HepG2 (cell line): Measurements from ENCODE around the gene ADAM22.

ENCODE experiments used
- AGO1 ChIP-seq: fragments of 200-400 bp; formaldehyde crosslinking; IDR thresholded peaks from 2 replicates; pipeline ENCODE4 v1.6.1; 2017; ENCODE audit warnings: mild to moderate bottlenecking, low read depth, low read length, moderate library complexity; ENCODE audit not compliant: poor library complexity, severe bottlenecking
- CTCF ChIP-seq: sonication (generic); formaldehyde crosslinking; IDR thresholded peaks from 2 replicates; pipeline ENCODE4 v1.5.0; 2020; ENCODE audit warnings: mild to moderate bottlenecking, missing genetic modification reagents, moderate library complexity
- EP300 ChIP-seq, 3 experiments: sonication (generic) in 1 of 3; formaldehyde crosslinking in 1 of 3; IDR thresholded peaks; 2 replicates each; pipeline versions ENCODE4 v1.5.1 to v1.6.1; 2011 to 2020; ENCODE audit warnings: low read depth in 2 of 3, low read length in 2 of 3, borderline replicate concordance in 1 of 3, improper control_type of control experiment in 1 of 3, mild to moderate bottlenecking in 1 of 3, missing genetic modification reagents in 1 of 3, moderate library complexity in 1 of 3
- FOXM1 ChIP-seq: sonication (generic); formaldehyde crosslinking; IDR thresholded peaks from 2 replicates; pipeline ENCODE4 v1.5.0; 2020; ENCODE audit warnings: missing genetic modification reagents
- HDAC2 ChIP-seq: sonication (generic); formaldehyde crosslinking; IDR thresholded peaks from 2 replicates; pipeline ENCODE4 v1.4.0; 2020; ENCODE audit warnings: missing genetic modification reagents
- HMGXB4 ChIP-seq, 2 experiments: sonication (generic) in 1 of 2; formaldehyde crosslinking in 1 of 2; IDR thresholded peaks; 2 replicates each; pipeline versions ENCODE4 v1.4.0 to v1.6.1; 2018 to 2020; ENCODE audit warnings: missing genetic modification reagents in 2 of 2, borderline replicate concordance in 1 of 2, low read depth in 1 of 2, mild to moderate bottlenecking in 1 of 2, missing biosample characterization in 1 of 2
- IKZF4 ChIP-seq: sonication (generic); formaldehyde crosslinking; IDR thresholded peaks from 2 replicates; pipeline ENCODE4 v1.5.1; 2020; ENCODE audit warnings: borderline replicate concordance, mild to moderate bottlenecking, low read depth, missing genetic modification reagents; ENCODE audit errors: not compliant biosample characterization
- POLR2A ChIP-seq, 2 experiments: IDR thresholded peaks; 2 replicates each; pipeline ENCODE4 v1.6.1; 2011; ENCODE audit warnings: low read depth in 2 of 2, low read length in 2 of 2, mild to moderate bottlenecking in 1 of 2, moderate library complexity in 1 of 2; ENCODE audit not compliant: insufficient read depth in 1 of 2
- RAD21 ChIP-seq: fragments of 450-650 bp; formaldehyde crosslinking; IDR thresholded peaks from 2 replicates; pipeline ENCODE4 v1.5.0; 2020; ENCODE audit warnings: mild to moderate bottlenecking
- TRIM24 ChIP-seq: sonication (generic); formaldehyde crosslinking; IDR thresholded peaks from 2 replicates; pipeline ENCODE4 v1.8.0; 2022; ENCODE audit warnings: mild to moderate bottlenecking, missing genetic modification reagents
- ZNF644 ChIP-seq: IDR thresholded peaks from 2 replicates; pipeline ENCODE4 v1.6.1; 2016; ENCODE audit warnings: low read depth
- TF ChIP-seq, protein P1 (sequence below): sonication (generic); formaldehyde crosslinking; IDR thresholded peaks from 2 replicates; pipeline ENCODE4 v1.8.0; 2022; ENCODE audit warnings: mild to moderate bottlenecking, missing genetic modification reagents, moderate library complexity

GRCh38 chr7:88062238-88062637 is 128.2 kb downstream of the ADAM22 start:
- TF ChIP-seq TRIM24 (no peak), CTCF (CRISPR knock-in tag) (no peak), POLR2A (IDR thresholded peaks at IDR 0.05; ENCODE audit: insufficient read depth in 1 of 2, low read depth in 2 of 2, low read length in 2 of 2) (no peak), ZNF644 (CRISPR knock-in tag) (no peak), FOXM1 (CRISPR knock-in tag) (no peak), RAD21 (CRISPR knock-in tag) (no peak), HDAC2 (no peak), EP300 (IDR thresholded peaks at IDR 0.05; ENCODE audit: low read depth in 2 of 2, low read length in 2 of 2) (no peak), EP300 (CRISPR knock-in tag; IDR thresholded peaks at IDR 0.05; ENCODE audit: borderline replicate concordance) (no peak), AGO1 (no peak), HMGXB4 (CRISPR knock-in tag; IDR thresholded peaks at IDR 0.05; ENCODE audit: borderline replicate concordance in 1 of 2, low read depth in 1 of 2) (no peak), IKZF4 (no peak)
- TF ChIP-seq, protein P1, sequence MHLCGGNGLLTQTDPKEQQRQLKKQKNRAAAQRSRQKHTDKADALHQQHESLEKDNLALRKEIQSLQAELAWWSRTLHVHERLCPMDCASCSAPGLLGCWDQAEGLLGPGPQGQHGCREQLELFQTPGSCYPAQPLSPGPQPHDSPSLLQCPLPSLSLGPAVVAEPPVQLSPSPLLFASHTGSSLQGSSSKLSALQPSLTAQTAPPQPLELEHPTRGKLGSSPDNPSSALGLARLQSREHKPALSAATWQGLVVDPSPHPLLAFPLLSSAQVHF: no peak
